Measurements from ENCODE around the gene C20orf144.
"Not testable (repeated sequence)": the region's sequence is repeated elsewhere in the genome, so short reads cannot be mapped to it uniquely, and the experiment has no call there.

The C20orf144 gene

GRCh38 chr20:33693741-33694638 is 31.9 kb downstream of the C20orf144 start:
- H3K27ac ChIP-seq (ENCODE audit: low read depth, low read length), result no peak overlapping the region
- H3K4me3 ChIP-seq (ENCODE audit: low read depth in 1 of 2, low read length in 2 of 2), result no peak overlapping the region
- H3K27me3 ChIP-seq (ENCODE audit: control insufficient read depth in 1 of 2, insufficient read depth in 2 of 2, low read length in 2 of 2), result no peaks in the 10 kb centered on the region
- H3K9ac ChIP-seq (ENCODE audit: low read length), result no peak overlapping the region
- H3K9me3 ChIP-seq (ENCODE audit: low read length), result no peaks in the 10 kb centered on the region
- no peaks in the 10 kb centered on the region for H3K4me1 ChIP-seq (ENCODE audit: insufficient read depth, low read length)
- no peaks in the 10 kb centered on the region for H3K36me3 ChIP-seq (ENCODE audit: insufficient read depth, low read length)

- Histone ChIP-seq H3K4me3 (ENCODE audit: low read depth in 1 of 2, low read length in 2 of 2) (no peak overlapping the region), H3K9me3 (ENCODE audit: low read length) (no peaks in the 10 kb centered on the region), H3K4me1 (ENCODE audit: insufficient read depth, low read length) (no peaks in the 10 kb centered on the region), H3K9ac (ENCODE audit: low read length) (no peak overlapping the region), H3K27ac (ENCODE audit: low read depth, low read length) (no peak overlapping the region), H3K27me3 (ENCODE audit: control insufficient read depth in 1 of 2, insufficient read depth in 2 of 2, low read length in 2 of 2) (no peaks in the 10 kb centered on the region), H3K36me3 (ENCODE audit: insufficient read depth, low read length) (no peaks in the 10 kb centered on the region)
Observed at GRCh38 chr20:33694639-33695012, 32.5 kb downstream of the C20orf144 start.

GRCh38 chr20:33696448-33696847 is 34.3 kb downstream of the C20orf144 start:
- Histone ChIP-seq H3K9ac (ENCODE audit: low read length) (no peak overlapping the region), H3K4me3 (ENCODE audit: low read depth in 1 of 2, low read length in 2 of 2) (no peak overlapping the region), H3K36me3 (ENCODE audit: insufficient read depth, low read length) (no peaks in the 10 kb centered on the region), H3K4me1 (ENCODE audit: insufficient read depth, low read length) (no peaks in the 10 kb centered on the region), H3K27ac (ENCODE audit: low read depth, low read length) (no peak overlapping the region), H3K27me3 (ENCODE audit: control insufficient read depth in 1 of 2, insufficient read depth in 2 of 2, low read length in 2 of 2) (no peaks in the 10 kb centered on the region), H3K9me3 (ENCODE audit: low read length) (no peaks in the 10 kb centered on the region)

- Histone ChIP-seq H3K9ac (ENCODE audit: low read length) (no peak overlapping the region), H3K27ac (ENCODE audit: low read depth, low read length) (no peak overlapping the region)
Observed at GRCh38 chr20:33697129-33697528, 35.0 kb downstream of the C20orf144 start.

GRCh38 chr20:33698966-33699365 is 36.8 kb downstream of the C20orf144 start:
- not testable (repeated sequence) for H3K4me3 ChIP-seq (ENCODE audit: low read depth in 1 of 2, low read length in 2 of 2); H3K27ac ChIP-seq (ENCODE audit: low read depth, low read length); H3K27me3 ChIP-seq (ENCODE audit: control insufficient read depth in 1 of 2, insufficient read depth in 2 of 2, low read length in 2 of 2); H3K9ac ChIP-seq (ENCODE audit: low read length); H3K4me1 ChIP-seq (ENCODE audit: insufficient read depth, low read length); H3K36me3 ChIP-seq (ENCODE audit: insufficient read depth, low read length); H3K9me3 ChIP-seq (ENCODE audit: low read length)

More at GRCh38 chr20:33697129-33697528, 35.0 kb downstream of the C20orf144 start:
- Histone ChIP-seq H3K27me3 (ENCODE audit: control insufficient read depth in 1 of 2, insufficient read depth in 2 of 2, low read length in 2 of 2) (no peaks in the 10 kb centered on the region), H3K36me3 (ENCODE audit: insufficient read depth, low read length) (no peaks in the 10 kb centered on the region), H3K4me3 (ENCODE audit: low read depth in 1 of 2, low read length in 2 of 2) (no peak overlapping the region), H3K4me1 (ENCODE audit: insufficient read depth, low read length) (no peaks in the 10 kb centered on the region), H3K9me3 (ENCODE audit: low read length) (no peaks in the 10 kb centered on the region)

GRCh38 chr20:33700696-33701441 is 38.7 kb downstream of the C20orf144 start:
- H3K27me3 ChIP-seq (ENCODE audit: control insufficient read depth in 1 of 2, insufficient read depth in 2 of 2, low read length in 2 of 2); H3K4me1 ChIP-seq (ENCODE audit: insufficient read depth, low read length); H3K36me3 ChIP-seq (ENCODE audit: insufficient read depth, low read length); H3K4me3 ChIP-seq (ENCODE audit: low read depth in 1 of 2, low read length in 2 of 2); H3K9ac ChIP-seq (ENCODE audit: low read length); H3K9me3 ChIP-seq (ENCODE audit: low read length); H3K27ac ChIP-seq (ENCODE audit: low read depth, low read length): not testable (repeated sequence)

GRCh38 chr20:33701629-33702450 is 39.7 kb downstream of the C20orf144 start:
- Histone ChIP-seq H3K9me3 (ENCODE audit: low read length) (no peaks in the 10 kb centered on the region), H3K36me3 (ENCODE audit: insufficient read depth, low read length) (peaks cover under 1% of the 10 kb centered on the region), H3K27me3 (ENCODE audit: control insufficient read depth in 1 of 2, insufficient read depth in 2 of 2, low read length in 2 of 2) (no peaks in the 10 kb centered on the region), H3K4me1 (ENCODE audit: insufficient read depth, low read length) (no peaks in the 10 kb centered on the region), H3K9ac (ENCODE audit: low read length) (no peak overlapping the region), H3K27ac (ENCODE audit: low read depth, low read length) (no peak overlapping the region), H3K4me3 (ENCODE audit: low read depth in 1 of 2, low read length in 2 of 2) (no peak overlapping the region)

- Histone ChIP-seq H3K4me3 (ENCODE audit: low read depth in 1 of 2, low read length in 2 of 2) (no peak overlapping the region), H3K36me3 (ENCODE audit: insufficient read depth, low read length) (peaks cover 9% of the 10 kb centered on the region), H3K4me1 (ENCODE audit: insufficient read depth, low read length) (no peaks in the 10 kb centered on the region), H3K9me3 (ENCODE audit: low read length) (no peaks in the 10 kb centered on the region), H3K27me3 (ENCODE audit: control insufficient read depth in 1 of 2, insufficient read depth in 2 of 2, low read length in 2 of 2) (no peaks in the 10 kb centered on the region), H3K27ac (ENCODE audit: low read depth, low read length) (no peak overlapping the region), H3K9ac (ENCODE audit: low read length) (no peak overlapping the region)
Observed at GRCh38 chr20:33702861-33703260, 40.7 kb downstream of the C20orf144 start.

GRCh38 chr20:33703498-33704137 is 41.5 kb downstream of the C20orf144 start:
- H3K27ac ChIP-seq (ENCODE audit: low read depth, low read length), result no peak overlapping the region
- H3K9me3 ChIP-seq (ENCODE audit: low read length), result no peaks in the 10 kb centered on the region
- no peaks in the 10 kb centered on the region for H3K27me3 ChIP-seq (ENCODE audit: control insufficient read depth in 1 of 2, insufficient read depth in 2 of 2, low read length in 2 of 2)
- H3K4me3 ChIP-seq (ENCODE audit: low read depth in 1 of 2, low read length in 2 of 2), result no peak overlapping the region
- H3K9ac ChIP-seq (ENCODE audit: low read length), result no peak overlapping the region
- H3K36me3 ChIP-seq (ENCODE audit: insufficient read depth, low read length), result peaks cover 9% of the 10 kb centered on the region
- H3K4me1 ChIP-seq (ENCODE audit: insufficient read depth, low read length), result no peaks in the 10 kb centered on the region

- no peak overlapping the region for H3K27ac ChIP-seq (ENCODE audit: low read depth, low read length)
- peaks cover 9% of the 10 kb centered on the region for H3K36me3 ChIP-seq (ENCODE audit: insufficient read depth, low read length)
- H3K9ac ChIP-seq (ENCODE audit: low read length), result no peak overlapping the region
- no peaks in the 10 kb centered on the region for H3K9me3 ChIP-seq (ENCODE audit: low read length)
- no peaks in the 10 kb centered on the region for H3K27me3 ChIP-seq (ENCODE audit: control insufficient read depth in 1 of 2, insufficient read depth in 2 of 2, low read length in 2 of 2)
- no peak overlapping the region for H3K4me3 ChIP-seq (ENCODE audit: low read depth in 1 of 2, low read length in 2 of 2)
- H3K4me1 ChIP-seq (ENCODE audit: insufficient read depth, low read length), result no peaks in the 10 kb centered on the region
Observed at GRCh38 chr20:33704197-33704924, 42.2 kb downstream of the C20orf144 start.

Data from muscle layer of colon (tissue), 2 donors.